HG02642 (cell line): Measurements from ENCODE around the gene MEX3C.

Source experiments
- ATAC-seq: cut with Tn5 transposase; IDR thresholded peaks from one replicate; pipeline ENCODE4 v1.9.1; 2021; ENCODE audit warnings: mild to moderate bottlenecking; ENCODE audit not compliant: unreplicated experiment, poor library complexity

MEX3C gene

DNA sequence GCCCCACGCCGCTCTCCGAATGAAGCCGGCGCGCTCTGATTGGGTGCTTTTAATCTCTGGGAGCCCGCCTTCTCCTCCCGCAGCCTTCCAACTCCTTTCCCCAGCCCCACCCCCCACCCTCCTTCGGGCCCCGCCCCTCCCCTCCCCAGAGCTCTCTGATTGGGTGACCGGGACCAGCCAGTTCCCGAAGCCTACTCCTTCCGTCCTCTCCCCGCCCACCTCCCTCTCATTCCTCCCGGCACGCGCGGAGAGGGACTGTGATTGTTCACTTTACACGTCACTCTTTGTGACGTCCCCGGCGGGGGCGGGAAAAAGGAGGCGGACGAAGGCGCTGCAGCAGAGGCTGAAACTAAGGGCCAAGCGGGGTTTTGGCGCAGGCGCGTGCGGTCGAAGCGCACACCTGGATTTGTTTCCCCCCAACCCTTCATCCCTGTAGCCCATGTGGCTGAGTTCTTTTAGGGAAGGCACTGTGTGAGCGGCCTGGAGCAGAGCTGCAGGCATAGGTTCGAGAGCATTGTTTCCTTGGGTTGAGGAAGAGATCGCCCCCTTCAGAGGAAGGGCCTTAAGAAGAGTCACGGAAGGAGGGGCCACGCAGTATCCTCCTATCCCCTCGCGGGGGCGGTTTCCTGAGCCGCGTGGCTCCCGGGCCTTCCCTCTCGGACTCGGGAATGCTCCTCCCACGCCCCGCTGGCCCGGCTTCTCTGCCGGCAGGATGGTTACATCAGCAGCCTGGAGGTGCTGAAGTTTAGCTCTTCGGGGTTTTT lies at the start of gene MEX3C:
TSS of gene MEX3C (minus strand) at position 21 of the 764 bp plus-strand sequence. CDS start 361 bp downstream, outside the sequence.
- peak; percentile 82 for ATAC-seq

DNA sequence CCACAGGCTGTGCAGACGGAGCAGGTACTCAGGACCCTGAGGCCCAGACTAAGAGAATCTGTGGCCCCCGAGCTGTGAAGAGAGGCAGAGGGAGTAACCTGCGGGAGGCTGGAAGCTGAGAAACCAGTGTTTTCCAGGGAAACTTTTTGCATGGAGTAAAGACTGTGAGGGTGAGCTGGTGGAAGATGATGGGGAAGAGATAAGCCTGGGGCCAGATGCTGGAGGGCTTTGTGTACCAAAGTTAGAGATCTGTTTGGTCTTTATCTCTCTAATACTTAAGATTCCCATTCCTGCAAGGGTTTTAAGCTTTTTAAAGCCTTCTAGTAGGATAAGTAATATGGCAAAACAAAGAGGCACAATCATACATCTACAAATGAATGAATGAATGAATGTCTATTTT lies 43.7 kb upstream of the MEX3C start:
- ATAC-seq, result no peak

- no peak for ATAC-seq
These were observed 38.7 kb upstream of the MEX3C start for GRCh38 chr18:51236225-51236624.

- peak; percentile 89 for ATAC-seq
These were observed 37.7 kb upstream of the MEX3C start for GRCh38 chr18:51235009-51235789.

DNA sequence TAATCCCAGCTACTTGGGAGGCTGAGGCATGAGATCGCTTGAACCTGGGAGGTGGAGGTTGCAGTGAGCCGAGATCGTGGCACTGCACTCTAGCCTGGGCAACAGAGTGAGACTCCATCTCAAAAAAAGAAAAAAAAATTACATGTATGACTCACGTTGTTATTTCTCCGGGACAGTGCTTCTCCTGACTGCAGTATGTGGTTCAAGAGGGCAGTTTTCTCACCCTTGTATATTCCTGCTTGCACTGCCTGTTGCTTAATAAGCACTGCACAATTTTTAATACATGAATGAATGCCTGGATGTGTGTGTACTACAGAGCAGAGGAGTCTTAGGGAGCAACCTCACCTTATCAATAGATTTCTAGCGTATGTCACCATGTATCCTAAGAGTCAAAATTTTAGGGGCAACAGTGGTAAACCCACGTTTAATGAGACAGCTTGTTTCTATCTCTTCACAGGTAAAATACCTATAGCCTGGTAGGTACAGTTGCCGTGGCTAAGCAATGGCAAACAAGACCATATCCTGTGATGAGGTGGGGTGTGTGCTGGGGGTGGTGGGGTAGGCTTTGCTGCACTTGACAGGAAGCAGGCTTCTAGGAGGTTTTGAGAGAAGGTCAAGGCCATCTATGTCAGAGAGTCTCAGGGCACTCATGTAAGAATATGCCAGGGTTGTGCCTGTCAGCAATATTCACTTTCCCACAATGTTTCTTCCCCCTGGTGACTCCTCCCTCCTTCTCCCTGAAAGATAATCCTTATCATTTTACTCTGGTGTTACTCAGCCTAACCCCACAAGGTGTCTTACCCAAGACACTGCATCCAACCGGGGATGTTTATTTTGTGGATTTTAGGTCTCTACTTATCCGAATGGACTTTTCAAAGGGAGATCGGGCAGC lies 36.9 kb upstream of the MEX3C start:
- ATAC-seq, result no peak

GRCh38 chr18:51229328-51229727 lies 31.8 kb upstream of the MEX3C start:
- no peak for ATAC-seq

- no peak for ATAC-seq
These were observed 30.2 kb upstream of the MEX3C start for GRCh38 chr18:51227660-51228059.

GRCh38 chr18:51226587-51227350 lies 29.3 kb upstream of the MEX3C start:
- ATAC-seq, result no peak

DNA sequence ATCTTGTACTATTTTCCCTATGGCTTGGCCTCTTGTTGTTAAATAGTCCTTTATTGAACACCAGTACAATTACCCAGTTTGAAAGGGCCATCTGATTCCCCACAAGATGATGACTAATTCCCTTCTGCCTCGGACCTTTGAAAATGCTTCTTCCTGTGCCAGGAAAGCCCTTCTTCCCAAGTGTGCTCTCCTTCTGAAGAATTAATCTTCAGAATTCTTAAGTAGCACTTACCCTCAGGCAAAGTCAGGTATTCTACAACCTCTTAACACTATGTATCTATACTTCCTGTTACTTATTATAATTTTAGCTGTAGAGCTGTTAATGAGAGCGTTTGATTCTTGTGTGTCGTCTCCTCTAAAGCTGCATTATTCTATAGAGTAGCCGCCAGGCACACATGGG lies 28.6 kb upstream of the MEX3C start:
- ATAC-seq, result no peak

DNA sequence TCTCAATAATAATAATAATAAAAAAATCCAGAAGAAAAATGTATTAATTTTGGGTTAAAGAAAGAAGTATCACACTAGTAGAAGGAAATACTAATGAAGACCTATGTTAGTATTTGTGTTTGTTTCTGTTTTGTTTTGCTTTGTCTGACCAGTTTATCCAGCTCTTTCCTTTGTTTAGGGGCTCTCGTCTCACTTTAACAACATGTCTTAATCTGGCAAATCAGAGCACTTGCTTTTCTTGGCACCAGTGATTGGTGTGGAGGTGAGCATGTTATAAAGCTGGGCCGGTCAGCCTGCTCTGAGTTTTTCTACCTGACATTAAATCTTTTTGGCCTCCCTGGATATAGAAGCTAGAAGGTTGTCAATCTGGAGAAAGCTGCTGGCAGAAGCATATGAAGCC lies 15.1 kb upstream of the MEX3C start:
- no peak for ATAC-seq

GRCh38 chr18:51211552-51211951 lies 14.1 kb upstream of the MEX3C start:
- peak; percentile 96 for ATAC-seq

- ATAC-seq, result peak; percentile 12
These were observed 445 bp downstream of the MEX3C start for GRCh38 chr18:51196811-51197660.

GRCh38 chr18:51196118-51196810 lies 1.2 kb downstream of the MEX3C start:
- peak; percentile 1 for ATAC-seq

DNA sequence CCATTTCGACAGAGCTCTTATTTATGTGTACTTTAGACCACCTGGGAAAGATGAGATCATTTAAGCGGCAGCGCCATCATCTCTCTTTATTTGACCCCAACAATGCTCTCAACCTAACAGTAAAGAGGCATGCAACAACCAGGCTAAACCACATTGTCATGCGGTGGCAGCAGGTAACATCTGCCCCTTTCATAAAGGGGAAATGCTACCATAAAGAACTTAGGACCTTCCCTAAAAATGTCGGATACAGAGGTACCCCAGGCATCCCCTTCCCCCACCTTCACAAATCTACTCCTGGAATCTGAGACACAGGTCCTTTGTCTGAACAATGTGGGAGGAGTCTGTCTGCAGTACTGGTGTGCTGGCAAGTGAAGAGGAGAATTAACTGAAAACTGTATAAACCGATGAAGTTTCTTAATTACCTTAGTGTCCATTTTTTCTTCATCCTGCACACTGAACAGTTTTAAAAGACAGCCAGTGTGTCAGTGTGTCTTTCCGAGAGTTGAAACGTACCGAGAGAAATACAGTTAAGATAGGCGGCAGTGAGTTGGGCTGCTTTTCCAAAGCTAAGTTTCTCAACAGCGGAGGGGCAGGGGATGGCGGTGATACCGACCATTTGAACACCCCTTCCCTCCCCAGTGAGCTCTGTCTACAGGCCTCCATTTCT lies 1.9 kb downstream of the MEX3C start:
- ATAC-seq, result no peak

DNA sequence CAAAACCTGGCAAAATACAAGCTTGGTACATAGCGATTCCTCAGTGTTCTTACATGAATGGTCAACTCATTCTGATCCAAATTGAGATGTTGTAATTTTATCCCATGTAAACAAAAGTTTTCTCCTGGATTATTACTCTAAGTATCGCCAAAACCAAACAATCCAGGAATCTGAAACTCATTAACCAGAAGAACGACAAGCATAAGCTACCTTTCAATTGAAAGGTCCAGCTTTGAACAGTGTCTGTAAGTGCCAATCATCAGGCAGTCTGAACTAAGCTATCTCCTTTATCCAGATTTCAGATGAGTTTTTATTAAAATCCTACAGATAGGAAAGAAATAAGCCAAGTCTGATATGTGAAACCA lies 2.4 kb downstream of the MEX3C start:
- no peak for ATAC-seq

DNA sequence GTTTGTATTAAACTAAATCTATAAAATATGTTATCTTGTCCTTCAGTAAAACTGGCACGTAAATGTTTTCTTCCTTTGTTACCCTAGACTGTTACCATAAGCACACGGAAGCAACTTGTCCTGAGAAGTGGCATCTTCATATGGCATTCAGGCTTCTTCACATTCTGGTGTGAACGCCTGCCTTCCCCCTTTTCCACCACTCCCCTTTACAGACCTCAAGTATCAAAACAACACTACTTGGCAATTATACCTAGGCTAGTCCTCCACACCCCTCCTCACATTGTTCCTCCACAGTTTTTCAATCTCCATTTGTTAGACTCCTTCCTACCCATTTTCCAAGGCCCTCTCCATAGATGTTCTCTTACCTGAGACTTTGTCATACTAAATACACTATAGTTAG lies 2.9 kb downstream of the MEX3C start:
- no peak for ATAC-seq

GRCh38 chr18:51193621-51194287 lies 3.7 kb downstream of the MEX3C start:
- no peak for ATAC-seq
